NCI-H146 (cell line): ENCODE results near the gene TMEM61.

Experiments used
- DNase-seq: peaks from one replicate; lab custom pipeline; 2025; lab: John Stamatoyannopoulos, UW

The TMEM61 gene

GRCh38 chr1:54985556-54985955, 5.1 kb downstream of the TMEM61 start:
- DNase-seq = no peak

DNA sequence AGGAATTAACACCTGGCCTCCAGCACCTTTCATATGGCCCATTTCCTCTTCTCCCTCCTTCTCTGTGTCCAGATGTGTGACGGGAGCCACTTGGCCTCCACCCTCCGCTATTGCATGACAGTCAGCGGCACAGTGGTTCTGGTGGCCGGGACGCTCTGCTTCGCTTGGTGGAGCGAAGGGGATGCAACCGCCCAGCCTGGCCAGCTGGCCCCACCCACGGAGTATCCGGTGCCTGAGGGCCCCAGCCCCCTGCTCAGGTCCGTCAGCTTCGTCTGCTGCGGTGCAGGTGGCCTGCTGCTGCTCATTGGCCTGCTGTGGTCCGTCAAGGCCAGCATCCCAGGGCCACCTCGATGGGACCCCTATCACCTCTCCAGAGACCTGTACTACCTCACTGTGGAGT, 5.6 kb downstream of the TMEM61 start:
- DNase-seq = no peak

DNA sequence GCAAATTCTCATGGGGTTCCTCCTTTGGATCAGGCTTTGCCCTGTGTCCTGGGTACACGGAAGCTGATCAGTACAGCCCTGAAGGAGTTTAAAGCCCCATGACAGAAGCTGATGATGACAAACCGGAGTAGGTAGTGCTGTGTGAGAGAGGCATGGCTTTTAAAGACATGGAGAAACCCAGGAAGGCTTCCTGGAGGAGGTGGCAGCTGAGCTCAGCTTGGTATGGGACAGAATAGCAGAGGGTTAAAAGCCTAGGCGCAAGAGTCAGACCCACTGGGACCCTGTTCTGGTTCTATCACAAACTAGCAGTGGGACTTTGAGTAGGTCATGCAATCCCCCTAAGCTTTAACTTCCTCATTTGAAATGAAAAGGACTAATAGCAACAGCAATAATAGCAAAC, 6.1 kb downstream of the TMEM61 start:
- no peak for DNase-seq

DNA sequence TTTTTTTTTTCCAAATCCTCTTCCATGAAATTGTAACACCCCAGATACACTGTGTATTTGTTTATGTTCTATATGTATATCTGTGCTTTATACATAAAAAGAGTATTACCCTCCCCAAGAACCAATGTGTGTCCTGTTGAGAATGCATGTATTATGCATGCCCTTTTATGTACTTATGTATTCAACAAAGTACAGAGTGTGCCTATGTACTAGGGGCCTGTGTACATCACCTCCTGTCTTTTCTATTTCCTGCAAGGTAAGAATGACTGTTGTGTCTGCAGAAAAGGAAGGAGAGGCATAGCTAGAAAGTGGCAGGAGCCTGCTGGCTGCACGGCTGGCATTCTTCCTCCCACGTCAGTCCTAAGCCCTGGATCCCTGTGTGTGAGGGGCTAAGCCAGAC, 7.0 kb downstream of the TMEM61 start:
- DNase-seq = no peak

- peak; percentile 47 for DNase-seq
These were observed 7.7 kb downstream of the TMEM61 start for GRCh38 chr1:54987919-54988705.

DNA sequence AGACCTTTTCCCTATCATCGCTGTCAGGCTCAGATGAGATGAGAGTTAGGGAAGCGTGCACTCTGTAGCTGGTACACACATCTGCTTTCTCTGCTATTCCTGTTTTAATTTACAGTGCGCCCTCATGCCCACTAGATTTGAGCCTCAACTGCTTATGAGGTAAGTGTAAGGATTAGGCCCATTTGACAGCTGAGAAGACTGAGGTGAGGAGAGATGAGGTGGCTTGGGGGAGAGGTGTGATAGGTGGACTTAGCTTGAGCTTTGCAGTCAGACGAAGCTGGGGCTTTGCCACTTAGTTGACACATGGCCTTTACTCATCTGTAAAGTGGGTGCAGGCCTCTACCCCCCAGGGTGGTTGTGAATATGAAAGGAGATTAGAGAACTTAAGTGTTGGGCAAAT, 8.5 kb downstream of the TMEM61 start:
- no peak for DNase-seq

GRCh38 chr1:54989473-54989872, 9.0 kb downstream of the TMEM61 start:
- DNase-seq = peak; percentile 98

DNA sequence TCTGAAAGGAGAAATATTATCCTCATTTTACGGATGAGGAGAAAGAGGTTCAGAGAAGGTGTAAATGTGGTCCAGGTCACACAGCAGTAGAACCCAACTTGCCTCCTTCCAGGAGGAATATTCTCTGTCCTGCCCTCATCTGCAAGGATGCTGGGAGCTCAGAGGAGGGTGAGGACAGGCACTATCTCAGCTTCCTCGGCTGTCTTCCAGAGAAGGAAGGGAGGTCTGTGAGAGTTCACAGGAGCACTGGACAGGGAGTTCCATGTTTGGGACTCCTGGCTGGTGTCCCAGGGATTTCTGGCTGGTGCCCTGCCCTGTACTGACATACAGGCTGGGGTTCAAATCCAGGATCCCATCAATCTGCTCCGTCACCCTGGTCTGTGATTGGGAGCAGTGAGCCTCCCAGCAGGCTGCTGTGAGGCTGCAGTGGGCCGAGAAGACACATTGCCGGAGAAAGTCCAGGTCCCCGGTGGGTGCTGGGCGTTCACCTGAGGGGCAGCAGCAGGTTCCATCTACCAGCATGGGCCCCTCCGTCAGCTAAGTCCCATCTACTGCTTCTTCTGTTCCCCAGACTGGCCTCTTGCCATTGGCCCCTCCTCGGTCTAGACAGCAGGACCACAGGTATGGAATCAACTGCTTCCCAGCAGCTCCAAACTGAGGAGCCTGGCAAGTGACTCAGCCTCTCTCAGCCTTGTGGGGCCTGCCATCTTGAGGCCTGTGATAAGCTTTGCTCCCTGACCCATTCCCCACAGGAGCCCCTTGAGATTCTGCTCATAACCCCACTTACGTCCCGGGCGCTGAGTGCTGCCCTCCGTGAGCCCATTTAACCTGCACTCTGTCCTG, 9.8 kb downstream of the TMEM61 start:
- no peak for DNase-seq

GRCh38 chr1:54990916-54991315, 10.5 kb downstream of the TMEM61 start:
- DNase-seq = no peak

DNA sequence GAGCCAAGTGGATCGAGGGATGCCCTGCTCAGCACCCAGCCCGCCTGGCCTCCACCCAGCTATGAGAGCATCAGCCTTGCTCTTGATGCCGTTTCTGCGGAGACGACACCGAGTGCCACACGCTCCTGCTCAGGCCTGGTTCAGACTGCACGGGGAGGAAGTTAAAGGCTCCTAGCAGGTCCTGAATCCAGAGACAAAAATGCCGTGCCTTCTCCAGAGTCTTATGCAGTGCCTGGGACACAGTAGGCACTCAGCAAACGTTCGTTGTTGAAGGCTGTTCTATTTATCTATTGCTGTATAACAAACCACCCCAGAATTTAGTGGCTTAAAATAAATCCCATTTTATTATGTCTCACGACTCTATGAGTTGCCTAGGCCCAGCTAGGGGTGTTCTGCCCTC, 11.5 kb downstream of the TMEM61 start:
- DNase-seq = no peak

- DNase-seq = no peak
These were observed 12.7 kb downstream of the TMEM61 start for GRCh38 chr1:54993140-54993539.

- DNase-seq = no peak
These were observed 14.0 kb downstream of the TMEM61 start for GRCh38 chr1:54994355-54994990.

- peak; percentile 68 for DNase-seq
These were observed 14.8 kb downstream of the TMEM61 start for GRCh38 chr1:54995013-54995760.

DNA sequence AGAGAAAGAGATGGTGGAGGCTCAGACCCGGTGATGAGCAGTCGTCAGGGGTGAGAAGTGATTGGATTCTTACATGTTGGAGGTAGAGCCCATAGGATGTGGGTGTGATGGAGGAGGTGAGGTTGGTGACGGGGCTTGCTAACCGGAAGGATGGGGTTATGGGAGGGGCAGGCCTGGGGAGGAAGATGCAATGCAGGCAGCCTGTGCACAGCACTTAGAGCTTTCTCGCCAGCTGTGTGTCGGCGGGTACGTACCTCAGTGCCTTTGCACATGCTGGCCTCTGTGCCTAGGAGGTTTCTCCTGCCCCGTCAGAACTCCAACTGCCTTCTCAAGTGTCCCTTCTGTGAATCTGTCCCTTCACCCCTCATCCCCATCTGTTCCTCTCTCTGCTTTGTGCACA, 15.4 kb downstream of the TMEM61 start:
- no peak for DNase-seq

GRCh38 chr1:54996359-54996868, 16.0 kb downstream of the TMEM61 start:
- peak; percentile 48 for DNase-seq

DNA sequence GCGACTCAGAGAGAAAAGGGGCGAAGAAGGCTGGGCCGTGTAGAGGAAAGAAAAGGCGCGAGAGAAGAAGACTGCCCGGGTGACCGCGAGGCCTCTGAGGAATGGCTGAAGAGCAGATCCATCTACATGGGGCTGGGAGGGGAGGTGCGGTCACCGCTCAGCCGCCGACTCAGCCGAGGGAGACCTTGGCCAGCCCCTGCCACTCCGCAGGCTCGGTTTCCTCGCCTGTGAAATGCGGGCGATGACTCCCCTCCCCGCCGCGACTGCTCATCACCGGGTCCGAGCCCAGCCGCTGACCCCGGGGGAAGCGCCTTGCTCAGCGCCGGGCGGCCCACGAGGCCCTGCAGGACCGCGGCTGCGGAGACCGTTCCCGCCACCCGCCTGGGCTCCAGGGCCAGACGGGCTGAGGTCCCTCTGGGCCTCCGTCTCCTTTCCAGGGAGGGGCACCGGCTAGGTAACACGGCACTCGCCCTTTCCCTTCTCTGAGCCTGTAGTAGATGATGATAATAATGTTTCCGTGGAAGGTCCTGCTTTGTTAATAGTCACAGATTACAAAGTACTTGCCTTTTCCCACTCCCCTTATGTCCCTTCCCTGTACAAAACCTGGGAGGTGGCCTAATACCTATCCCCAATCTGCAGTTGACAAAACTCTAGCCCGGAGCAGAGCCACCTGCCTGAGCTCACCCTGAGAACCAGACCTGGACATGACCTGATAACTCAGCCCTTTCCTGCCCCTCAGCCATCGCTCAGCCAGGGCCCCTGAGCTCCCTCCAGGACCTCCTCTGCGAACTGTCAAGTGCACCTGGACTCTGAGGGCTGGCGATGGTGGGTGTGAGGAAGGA, 16.7 kb downstream of the TMEM61 start:
- no peak for DNase-seq

GRCh38 chr1:54997711-54997986, 17.2 kb downstream of the TMEM61 start:
- DNase-seq = no peak

DNA sequence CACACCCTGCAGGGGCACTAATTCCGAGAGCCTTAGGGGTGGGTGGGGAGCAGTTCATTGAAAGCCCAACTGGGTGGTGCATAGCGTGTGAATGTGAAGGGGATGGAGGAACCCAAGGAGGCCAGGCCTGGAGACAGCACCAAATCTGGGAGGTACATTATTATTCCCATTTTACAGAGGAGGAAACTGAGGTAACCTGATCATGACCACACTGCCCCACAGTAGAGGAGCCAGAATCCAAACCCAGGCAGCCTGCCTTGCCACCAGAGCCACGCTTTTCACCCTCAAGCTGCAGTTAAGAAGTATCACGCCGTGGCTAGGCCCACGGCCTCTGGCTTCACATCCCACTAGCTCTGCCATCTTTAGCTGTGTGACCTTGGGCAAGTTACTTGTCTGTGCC, 17.7 kb downstream of the TMEM61 start:
- DNase-seq = no peak

DNA sequence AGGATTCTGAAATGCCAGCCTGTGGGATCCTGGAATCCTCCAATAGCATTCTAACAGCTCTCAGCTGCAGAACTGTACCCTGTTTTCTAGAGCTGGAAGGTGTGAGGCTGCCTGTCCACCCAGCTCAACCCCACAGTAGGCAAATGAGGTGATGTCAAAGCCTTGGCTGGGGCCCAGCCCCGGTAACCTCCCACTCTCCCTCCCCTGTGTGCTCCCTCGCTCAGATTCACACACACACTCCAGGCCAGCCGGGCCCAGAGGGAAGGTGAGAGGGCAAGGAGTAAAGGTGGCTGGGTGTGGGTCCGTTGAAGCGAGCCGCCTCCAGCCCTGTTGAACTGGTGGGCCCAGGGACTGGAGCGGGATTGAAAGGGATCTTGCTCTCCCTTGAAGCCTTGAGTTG, 18.2 kb downstream of the TMEM61 start, which contains the start of gene BSND:
BSND (plus strand) TSS at position 257 of the 400 bp plus-strand sequence. CDS start 254 bp downstream, outside the sequence.
- no peak for DNase-seq

GRCh38 chr1:55000110-55001085, 20.0 kb downstream of the TMEM61 start:
- DNase-seq = no peak
